Dedifferentiated amniotic fluid mesenchymal stem cell (primary cell): ENCODE measurements around the gene RPS6KA4.
A peak's percentile ranks its signal among the peaks of the same experiment; 100 is the strongest.

Source experiments
- DNase-seq: peaks from one replicate; pipeline ENCODE4 v3.0.0-alpha.2; 2016; ENCODE audit errors: extremely low spot score

RPS6KA4 gene

DNA sequence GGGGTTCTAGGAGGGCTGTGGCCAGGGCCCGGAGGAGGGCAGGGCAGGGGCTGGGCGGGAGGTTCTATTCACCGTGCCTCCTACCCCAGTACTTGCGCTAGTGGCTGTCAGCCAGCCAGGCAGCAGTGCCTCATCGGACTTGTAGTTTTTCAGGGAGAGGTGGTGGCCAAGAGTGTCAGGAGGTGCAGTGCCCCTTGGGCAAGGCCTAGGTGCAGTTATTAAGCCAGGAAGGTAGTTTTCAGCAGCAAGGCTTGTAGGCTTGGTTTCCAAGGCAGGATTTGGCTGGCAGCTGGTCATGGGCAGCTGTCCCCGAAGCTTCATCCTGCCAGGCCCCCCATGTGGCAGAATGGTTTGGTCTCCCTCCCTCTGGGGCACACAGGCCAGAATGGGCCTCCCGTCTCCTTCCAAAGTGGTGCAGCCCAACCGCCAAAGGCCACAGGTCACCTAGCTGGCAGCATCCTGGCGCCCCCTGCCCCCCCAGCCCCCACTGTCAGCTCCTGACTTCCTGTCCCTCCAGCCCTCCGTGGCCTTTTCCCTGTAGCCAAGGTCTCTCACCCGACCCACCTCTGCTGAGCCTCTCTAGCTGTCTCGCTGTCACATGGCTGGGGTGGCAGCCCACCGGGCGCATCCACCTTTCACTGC is 10.5 kb upstream of the RPS6KA4 start:
- no peak for DNase-seq

DNA sequence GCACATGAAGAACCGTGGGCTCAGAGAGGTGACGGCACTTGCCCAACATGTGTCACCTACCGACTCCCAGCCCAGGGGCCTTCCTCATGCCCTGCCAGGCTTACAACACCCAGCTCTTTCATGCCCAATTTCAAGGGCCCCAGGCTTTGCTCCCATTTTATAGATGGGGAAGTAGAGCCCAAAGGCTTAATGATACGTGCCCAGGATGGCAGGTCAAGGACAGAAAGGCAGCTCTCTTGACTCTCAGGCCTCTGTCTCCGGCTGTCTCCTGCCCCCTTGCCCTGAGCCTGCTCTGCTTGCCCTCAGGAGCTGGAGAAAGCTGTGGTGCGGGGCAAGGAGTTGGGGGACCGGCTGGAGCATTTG is 10.0 kb upstream of the RPS6KA4 start:
- no peak for DNase-seq

DNA sequence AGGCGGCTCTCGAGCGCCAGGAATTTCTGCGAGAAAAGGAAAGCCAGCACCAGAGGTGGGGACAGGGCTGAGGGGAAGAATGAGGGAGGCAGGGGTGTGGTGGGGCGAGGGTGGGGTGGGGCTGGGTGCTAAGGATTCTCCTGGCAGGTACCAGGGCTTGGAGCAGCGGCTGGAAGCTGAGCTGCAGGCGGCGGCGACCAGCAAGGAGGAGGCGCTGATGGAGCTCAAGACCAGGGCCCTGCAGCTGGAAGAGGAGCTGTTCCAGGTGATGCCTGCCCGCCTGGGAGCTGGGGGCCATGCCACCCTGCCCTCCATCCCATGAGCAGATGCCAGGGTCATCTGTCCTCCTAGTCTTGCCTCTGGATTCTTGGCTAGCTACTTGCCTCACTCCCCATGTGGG is 9.6 kb upstream of the RPS6KA4 start:
- no peak for DNase-seq

DNA sequence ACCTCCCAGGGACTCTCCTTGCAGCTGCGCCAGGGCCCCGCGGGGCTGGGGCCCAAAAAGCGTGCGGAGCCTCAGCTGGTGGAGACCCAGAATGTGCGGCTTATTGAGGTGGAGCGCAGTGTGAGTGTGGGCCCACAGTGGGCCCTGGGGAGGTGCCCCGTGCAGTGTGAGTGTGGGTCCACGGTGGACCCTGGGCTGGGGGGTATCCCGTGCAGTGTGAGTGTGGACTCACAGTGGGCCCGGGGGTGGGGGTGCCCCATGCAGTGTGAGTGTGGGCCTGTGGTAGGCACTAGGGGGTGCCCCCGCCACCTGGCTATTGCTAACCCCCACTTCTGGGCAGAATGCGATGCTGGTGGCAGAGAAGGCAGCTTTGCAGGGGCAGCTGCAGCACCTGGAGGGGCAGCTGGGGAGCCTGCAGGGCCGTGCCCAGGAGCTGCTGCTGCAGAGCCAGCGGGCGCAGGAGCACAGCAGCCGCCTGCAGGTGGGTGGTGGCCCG is 7.8 kb upstream of the RPS6KA4 start:
- DNase-seq: no peak

DNA sequence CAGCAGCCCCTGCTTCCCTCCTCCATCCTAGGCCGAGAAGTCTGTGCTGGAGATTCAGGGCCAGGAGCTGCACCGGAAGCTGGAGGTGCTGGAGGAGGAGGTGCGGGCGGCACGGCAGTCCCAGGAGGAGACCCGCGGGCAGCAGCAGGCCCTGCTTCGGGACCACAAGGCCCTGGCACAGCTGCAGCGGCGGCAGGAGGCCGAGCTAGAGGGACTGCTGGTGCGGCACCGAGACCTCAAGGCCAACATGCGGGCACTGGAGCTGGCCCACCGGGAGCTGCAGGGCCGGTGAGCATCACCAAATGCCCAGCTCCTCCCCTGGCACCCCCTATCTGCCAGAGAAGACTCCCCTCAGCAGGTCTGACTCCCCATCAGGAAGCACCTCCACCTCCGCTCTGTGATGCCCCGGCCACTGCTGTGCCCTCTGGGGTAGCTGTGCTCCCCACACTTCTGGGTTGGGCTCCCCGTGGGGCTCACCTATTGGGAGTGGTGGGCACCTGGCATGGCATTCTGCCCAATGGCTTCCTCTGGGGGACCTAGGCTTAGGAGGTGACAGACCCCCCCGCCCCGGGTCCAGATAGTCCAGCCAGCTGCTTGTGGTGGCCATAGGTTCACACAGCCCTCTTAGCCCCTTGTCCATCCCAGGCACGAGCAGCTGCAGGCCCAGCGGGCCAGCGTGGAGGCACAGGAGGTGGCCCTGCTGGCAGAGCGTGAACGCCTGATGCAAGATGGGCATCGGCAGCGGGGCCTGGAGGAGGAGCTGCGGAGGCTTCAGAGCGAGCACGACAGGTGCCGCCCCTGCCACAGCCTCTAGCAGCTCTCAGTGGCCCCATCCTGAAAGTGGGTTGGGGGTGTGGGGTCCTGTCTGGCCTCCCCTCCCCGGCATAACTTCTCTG is 6.6 kb upstream of the RPS6KA4 start:
- DNase-seq: no peak

DNA sequence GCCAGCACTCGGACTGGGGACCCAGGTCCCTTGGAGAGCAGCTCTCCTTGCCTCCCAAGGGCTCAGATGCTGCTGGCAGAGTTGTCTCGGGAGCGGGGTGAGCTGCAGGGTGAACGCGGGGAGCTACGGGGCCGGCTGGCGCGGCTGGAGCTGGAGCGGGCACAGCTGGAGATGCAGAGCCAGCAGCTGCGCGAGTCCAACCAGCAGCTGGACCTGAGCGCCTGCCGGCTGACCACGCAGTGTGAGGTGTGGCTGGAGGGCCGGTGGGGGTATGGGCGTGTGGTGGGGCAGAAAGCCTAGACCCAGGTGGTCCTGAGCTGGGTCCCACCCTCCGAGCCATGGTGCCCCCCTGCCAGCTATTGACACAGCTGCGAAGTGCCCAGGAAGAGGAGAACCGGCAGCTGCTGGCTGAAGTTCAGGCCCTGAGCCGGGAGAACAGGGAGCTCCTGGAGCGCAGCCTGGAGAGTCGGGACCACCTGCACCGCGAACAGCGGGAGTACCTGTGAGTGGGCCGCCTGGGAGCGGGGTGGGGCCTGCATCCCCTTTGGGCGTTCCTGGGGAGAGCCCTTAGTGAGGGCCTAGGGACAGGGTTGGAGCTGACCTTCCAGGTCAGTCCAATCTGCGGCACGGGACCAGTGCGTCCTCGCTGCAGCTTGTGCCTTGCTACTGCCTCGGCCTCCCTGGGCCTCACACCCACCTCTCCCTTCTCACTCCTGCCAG is 5.8 kb upstream of the RPS6KA4 start:
- DNase-seq: no peak

DNA sequence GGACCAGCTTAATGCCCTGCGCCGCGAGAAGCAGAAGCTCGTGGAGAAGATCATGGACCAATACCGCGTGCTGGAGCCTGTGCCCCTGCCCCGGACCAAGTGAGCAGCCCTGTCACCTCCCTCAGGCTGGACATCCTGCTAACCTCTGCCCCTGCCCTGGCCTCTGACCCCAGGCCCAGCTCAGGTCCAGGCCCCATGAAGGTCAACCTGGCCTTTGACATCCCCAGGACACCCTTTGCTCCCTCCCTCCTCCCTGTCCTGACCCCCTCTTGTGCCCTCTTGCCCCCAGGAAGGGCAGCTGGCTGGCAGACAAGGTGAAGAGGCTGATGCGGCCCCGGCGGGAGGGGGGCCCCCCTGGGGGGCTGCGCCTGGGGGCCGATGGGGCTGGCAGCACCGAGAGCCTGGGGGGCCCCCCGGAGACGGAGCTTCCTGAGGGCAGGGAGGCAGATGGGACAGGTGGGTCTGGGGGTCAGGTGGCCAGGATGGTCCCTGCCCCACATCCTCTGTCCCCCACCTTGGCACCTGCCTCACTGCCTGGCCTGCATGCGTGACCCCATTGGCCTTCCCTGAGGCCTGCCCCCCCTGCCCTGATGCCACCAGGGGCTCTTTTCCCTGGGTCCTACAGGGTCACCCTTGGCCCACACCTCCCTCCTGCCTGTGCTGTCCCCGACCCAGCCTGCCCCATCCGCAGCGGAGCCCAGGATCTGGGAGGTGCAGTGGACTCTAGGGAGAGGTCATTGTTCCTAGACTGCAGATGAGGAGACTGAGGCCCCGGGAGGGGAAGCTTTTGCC is 5.1 kb upstream of the RPS6KA4 start:
- no peak for DNase-seq

DNA sequence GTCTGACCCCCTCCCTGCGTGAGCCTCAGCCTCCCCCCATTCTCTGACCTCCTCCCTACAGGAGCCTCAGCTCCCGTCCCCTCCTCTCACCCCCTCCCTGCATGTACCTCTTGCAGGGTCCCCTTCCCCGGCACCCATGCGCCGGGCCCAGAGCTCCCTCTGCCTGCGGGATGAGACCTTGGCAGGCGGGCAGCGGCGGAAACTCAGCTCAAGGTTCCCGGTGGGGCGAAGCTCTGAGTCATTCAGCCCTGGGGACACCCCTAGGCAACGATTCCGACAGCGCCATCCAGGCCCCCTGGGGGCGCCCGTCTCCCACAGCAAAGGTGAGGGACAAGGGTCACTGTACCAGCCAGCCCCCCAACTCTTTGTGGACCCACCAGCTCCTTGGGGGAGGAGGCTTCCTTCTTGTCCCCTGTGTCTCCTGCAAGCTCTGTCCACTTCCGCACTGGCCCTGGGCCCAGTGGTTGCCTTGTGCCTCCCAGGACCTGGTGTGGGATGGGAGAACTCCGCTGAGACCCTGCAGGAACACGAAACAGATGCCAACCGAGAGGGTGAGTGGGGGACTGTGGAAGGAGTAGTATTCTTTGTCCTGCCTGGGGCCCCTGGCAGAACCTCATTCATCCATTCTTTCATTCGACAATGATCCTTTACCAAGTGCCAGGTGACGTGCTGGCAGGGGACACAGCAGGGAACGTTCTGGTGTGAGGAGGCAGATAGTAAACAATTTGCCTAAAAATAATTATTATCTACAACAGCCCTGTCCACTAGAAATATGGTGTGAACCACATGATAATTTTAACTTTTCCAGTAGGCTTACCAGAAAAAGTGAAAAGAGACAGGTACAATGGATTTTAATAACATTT is 3.7 kb upstream of the RPS6KA4 start:
- peak; percentile 36 for DNase-seq

DNA sequence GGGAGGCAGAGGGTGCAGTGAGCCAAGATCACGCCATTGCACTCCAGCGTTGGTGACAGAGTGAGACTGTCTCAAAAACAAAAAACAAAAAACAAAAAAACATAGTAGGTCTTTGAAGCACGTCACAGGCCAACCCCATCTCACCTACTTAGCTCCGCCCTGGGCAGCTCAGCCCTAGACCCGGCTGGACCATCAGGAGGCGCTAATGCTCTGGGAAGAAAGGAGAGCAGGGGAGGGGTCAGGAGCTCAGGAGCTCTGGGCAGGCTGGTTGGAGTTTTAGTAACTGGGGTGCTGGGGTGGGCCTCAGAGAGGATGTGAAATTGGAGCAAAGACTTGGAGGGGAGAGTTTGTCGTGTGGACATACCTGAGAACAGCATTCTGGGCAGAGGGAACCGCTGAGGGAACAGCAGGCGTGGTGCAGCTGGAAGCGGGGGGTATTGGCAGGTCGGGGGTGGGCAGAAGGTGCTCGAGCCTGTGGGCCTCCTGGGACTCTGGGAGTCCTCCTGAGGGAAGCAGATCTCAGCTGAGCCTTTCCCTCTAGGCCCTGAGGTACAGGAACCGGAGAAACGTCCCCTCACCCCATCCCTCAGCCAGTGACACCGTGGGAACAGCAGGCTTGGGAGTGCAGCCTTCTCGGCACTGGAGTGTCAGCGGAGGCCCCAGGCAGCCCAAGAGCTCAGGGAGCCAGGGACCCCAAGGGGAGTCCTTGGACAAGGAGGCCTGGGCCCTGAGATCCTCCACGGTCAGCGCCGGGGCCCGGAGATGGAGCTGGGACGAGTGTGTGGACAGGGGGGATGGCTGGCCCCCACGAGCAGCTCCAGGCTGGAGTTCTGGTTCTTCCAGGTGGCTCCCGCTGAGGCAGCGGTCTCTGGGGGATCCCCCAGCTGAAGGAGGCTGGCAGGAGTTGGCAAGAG is 2.2 kb upstream of the RPS6KA4 start:
- no peak for DNase-seq

DNA sequence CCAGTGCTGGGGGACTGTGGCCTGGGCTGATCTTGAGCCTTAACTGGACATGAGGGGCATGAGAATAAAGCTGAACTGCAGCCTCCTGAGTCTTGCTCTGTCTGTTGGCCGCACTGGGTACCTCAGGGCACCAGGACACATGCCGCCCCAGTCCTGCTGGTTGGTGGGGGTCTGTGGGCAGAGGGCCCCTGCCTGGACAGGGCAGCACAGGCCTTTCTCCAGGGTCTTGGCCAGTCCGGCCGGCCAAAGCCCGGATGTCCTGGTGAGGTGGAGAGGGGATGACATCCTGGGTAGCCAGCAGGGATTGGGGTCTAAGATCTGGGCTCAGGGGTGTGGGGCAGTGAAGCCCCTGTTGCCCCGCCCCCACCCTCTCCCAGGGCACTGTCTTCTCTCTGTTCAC is 1.5 kb upstream of the RPS6KA4 start:
- no peak for DNase-seq

DNA sequence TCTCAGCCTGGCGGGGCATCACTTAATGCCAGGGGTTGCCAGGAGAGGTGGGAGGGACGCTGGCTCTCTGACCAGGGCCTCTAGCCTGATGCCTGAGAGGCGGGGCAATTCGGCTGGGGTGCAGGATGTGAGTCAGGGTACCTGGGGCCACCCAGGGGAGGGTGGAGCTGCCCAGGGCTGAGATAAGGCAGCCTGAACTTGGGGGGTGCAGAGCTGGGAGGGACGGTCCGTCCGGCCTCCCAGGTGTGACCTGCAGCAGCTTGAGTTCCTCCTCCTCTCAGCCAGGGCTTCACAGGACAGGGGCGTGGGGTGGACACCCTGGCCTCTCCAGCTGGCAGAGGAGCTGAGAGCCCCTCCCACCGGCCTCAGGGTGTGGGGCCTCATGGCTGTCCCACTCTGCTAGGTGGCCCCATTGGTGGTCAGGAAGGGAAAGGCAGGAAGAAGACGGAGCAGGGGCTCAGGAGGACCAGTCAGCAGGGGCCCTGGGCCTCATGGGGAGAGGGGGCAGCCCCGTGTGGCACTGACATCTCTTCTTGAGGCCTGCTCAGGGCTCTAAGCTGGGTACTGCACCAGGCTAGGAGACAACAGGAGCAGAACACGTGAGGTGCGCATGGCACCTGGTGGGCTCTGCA is 942 bp upstream of the RPS6KA4 start:
- no peak for DNase-seq

DNA sequence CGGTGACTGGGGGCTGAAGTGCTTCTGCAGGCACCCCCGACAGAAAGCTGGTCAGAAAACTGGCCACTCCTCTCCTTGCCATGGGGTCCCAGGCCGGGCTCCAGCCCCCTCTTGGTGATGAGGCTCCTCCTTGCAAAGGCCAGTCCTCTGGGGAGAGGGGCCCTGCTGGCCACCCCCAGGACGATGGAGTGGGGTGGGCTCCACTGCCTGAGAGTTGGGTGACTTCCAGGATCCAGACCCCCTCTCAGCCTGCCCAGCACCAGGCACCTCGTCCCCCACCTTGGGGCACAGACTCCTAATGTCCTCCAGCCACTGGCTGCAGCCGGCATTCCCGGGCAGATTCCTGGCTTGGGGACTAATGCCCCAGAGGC is 441 bp upstream of the RPS6KA4 start:
- DNase-seq: no peak

DNA sequence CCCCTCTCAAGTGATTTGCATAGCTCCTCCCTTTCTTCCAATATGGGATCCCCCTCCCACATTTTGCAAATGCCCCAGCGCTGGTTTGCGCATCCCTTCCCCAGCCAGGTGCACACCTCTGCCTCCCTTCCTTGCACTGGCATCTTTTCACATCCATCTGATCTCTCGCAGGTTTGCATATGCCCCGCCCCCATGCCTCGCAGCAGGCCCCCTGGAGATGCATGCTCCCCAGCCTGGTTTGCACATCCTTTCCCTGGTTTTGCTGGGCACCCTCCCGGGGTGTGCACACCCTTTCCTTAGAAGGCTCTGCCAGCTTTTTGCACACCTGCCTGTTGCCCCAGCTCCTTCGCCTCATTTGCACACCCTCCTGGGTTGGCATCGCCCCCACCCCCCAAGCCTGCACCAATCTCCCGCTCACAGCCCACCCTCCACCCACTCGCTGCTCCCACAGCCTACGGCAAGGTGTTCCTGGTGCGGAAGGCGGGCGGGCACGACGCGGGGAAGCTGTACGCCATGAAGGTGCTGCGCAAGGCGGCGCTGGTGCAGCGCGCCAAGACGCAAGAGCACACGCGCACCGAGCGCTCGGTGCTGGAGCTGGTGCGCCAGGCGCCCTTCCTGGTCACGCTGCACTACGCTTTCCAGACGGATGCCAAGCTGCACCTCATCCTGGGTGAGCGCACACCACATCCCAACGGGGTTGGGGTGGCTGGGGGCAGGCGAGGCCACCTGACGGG is 917 bp downstream of the RPS6KA4 start:
- no peak for DNase-seq

DNA sequence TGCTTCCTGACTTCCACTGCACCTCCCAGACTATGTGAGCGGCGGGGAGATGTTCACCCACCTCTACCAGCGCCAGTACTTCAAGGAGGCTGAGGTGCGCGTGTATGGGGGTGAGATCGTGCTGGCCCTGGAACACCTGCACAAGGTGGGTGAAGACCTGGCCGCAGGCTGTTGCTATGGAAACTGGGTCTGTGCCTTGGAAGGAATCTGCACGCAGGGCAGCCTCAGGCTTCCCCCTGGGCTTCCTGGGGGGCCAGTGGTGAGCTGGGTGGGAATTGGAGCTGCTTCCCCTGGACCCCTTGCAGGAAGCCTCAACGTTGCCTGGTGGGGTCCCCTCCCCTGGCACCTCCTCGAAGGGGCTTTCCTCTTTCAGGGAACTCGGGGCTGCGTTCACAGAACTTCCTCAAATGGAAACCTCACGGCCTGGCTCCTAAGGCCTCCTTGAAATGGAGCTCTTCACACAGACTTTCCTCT is 1.5 kb downstream of the RPS6KA4 start:
- no peak for DNase-seq

DNA sequence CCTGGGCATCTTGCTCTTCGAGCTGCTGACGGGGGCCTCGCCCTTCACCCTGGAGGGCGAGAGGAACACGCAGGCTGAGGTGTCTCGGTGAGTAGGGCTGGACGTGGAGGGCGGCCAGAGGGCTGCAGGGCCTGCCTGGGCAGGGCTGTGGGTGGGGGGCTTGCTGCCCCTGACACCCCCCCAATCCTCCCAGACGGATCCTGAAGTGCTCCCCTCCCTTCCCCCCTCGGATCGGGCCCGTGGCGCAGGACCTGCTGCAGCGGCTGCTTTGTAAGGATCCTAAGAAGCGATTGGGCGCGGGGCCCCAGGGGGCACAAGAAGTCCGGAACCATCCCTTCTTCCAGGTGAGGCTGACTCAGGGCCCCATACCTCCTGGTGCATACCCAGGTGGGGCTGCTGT is 2.7 kb downstream of the RPS6KA4 start:
- DNase-seq: no peak

DNA sequence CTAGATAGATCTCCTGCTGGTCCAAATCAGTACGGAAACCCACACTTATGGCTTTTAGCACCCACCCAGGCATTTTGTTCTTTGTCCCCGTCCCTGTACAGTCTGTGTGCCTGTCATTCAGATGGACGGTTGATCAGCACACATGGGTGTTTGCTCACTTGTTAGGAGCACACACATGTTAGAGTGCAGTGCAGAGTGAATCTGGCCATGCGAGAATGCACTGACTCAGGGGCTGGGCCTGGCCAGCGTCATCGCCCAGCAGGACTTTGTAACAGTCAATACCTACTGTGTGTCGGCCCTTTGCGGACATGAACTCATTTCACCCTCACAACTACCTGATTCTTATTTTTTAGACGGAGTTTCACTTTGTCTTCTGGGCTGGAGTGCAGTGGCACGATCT is 3.4 kb downstream of the RPS6KA4 start:
- no peak for DNase-seq

DNA sequence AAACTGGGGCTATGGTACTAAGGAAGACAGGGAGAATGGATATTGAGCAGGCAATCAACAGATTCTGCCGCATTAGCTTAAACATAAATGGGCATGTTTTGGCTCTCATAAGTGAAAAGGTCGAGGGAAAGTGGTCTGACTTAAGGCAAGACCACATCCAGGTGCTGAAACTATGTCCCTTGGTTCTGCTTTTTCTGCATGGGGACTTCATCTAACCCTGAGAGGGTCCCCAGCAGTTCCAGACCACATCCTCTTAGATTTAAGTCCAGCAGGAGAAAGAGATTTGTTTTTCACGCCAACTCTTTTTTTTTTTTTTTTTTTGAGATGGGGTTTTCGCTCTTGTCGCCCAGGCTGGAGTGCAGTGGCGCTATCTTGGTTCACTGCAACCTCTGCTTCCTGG is 5.5 kb downstream of the RPS6KA4 start:
- DNase-seq: no peak

DNA sequence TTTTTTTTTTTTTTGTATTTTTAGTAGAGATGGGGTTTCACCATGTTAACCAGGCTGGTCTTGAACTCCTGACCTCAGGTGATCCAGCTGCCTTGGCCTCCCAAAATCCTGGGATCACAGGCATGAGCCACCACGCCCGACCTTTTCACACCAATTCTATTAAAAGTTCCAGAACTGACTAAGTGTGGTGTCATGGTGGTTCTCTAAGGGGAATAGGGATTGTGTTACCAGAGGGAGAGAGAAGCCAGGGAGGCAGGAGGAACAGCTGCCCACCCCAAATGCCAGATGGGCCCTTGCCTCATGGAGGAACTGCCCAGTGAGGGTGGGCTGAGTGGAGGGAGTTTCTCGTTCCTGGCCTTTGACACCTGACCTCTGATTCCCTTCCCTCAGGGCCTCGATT is 5.9 kb downstream of the RPS6KA4 start:
- DNase-seq: no peak

DNA sequence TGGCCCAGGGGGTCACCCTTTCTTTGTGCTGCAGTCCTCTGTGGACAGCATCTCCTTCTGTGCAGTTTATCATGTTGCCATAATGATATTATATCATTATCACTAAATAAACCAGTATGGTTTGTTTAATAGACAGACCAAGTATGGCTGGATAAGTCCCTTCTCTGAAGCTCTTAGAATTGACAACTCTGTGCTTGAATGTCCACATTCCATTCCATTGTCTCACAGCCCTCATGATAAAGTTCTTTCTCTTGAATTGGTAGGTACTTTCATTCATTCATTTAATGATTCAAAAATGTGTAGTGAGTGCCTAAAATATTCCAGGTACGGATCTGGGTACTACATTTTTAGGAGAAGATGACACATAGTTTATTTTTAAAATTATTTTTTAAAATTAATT is 7.8 kb downstream of the RPS6KA4 start:
- no peak for DNase-seq
